ENCODE data around the gene TARBP1. TPM values are rescaled to one million over a fixed set of nuclear protein-coding genes. Genes with fewer than 3 reads are reported as not detected.

Gene TARBP1
- total and polyA plus RNA-seq, 2 of the 8 experiments (the other 6 are each of a cell fraction or from before 2014, with no cell fraction given), result 21.9 to 32.3 TPM

DNA sequence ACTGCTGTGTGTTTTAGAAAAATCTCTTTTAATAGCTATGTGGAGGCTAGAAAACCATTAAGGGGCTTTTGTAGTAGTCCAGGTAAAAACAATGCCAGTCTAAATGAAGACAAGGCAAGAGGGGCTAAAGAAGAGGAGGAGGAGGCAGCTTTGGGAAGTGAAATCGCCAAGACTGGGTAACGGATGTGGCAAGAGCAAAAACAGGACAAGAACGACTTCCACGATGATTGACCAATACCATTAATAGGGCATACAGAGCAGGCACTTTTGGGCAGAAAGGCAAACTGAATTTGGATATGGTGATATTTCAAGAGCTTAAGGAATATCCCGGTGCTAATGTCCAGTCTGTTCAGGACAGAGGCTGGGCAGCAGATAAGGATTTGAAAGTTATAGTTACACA is 83.7 kb downstream of the TARBP1 start:
- CTCF ChIA-PET (ENCODE audit: partially characterized antibody), result interaction anchor here (0.7 to 0.8 kb wide), 3 partner anchors 43 to 78 kb away, joined by 3 read pairs; no protein-coding TSS in a partner anchor

More for the DNA sequence above, 83.7 kb downstream of the TARBP1 start:
- H3K9ac ChIP-seq (replicated peaks in 1 of 4; ENCODE audit: extremely low read depth in 1 of 4, low read depth in 3 of 4, low read length in 3 of 4), result no peak overlapping the region
- no peak overlapping the region for H3K4me2 ChIP-seq (ENCODE audit: insufficient read depth in 1 of 2, low read depth in 2 of 2, low read length in 2 of 2)
- H3K14ac ChIP-seq (ENCODE audit: insufficient read length), result no peak overlapping the region
- 97% methylated on average over 5 of the region's 5 CpGs; no CpG with 5 or more reads in 1 of the 2 experiments for WGBS, 2 experiments (ENCODE audit: extremely low coverage in 1 of 2, insufficient coverage in 1 of 2, insufficient read length in 1 of 2, insufficient replicate concordance in 2 of 2, low coverage in 1 of 2, low lambda C conversion rate in 2 of 2, missing lambda C conversion rate in 1 of 2)
- no peaks in the 10 kb centered on the region for H3K79me1 ChIP-seq (ENCODE audit: low read depth, low read length)
- no peak overlapping the region for H2BK20ac ChIP-seq (ENCODE audit: low read length)
- no peaks in the 10 kb centered on the region for H4K20me1 ChIP-seq (replicated peaks in 1 of 2; ENCODE audit: control insufficient read depth in 1 of 2, insufficient read depth in 2 of 2, low read length in 2 of 2)
- FAIRE-seq (no peak), DNase-seq (ENCODE audit: low read depth in 1 of 2, low spot score in 2 of 2) (no peak)
- no peak overlapping the region for H2BK120ac ChIP-seq (replicated peaks; ENCODE audit: low read depth, low read length)
- no peak overlapping the region for H2BK12ac ChIP-seq (ENCODE audit: low read depth, low read length)
- no peak overlapping the region for H2BK5ac ChIP-seq (ENCODE audit: low read depth, low read length)
- no peak overlapping the region for H4K8ac ChIP-seq (ENCODE audit: extremely low read depth, insufficient read depth, low read length)
- POLR2A ChIA-PET (ENCODE audit: partially characterized antibody), result no interaction called here
- TF ChIP-seq HDAC2 (IDR thresholded peaks at IDR 0.05; ENCODE audit: borderline replicate concordance in 1 of 2, low read depth in 2 of 2, low read length in 2 of 2) (no peak), NANOG (IDR thresholded peaks at IDR 0.05; ENCODE audit: insufficient read depth, low read depth, low read length, poor library complexity, severe bottlenecking) (no peak), RAD21 (IDR thresholded peaks at IDR 0.05 in 1 of 2, conservative IDR thresholded peaks at IDR 0.05 in 1 of 2; ENCODE audit: low read depth in 2 of 2, low read length in 2 of 2) (no peak), EZH2 (IDR thresholded peaks at IDR 0.05; ENCODE audit: low read depth, low read length, severe bottlenecking) (no peak), TCF12 (IDR thresholded peaks at IDR 0.05; ENCODE audit: low read depth, low read length) (no peak)
- TF ChIP-seq, protein P1, sequence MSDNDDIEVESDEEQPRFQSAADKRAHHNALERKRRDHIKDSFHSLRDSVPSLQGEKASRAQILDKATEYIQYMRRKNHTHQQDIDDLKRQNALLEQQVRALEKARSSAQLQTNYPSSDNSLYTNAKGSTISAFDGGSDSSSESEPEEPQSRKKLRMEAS (IDR thresholded peaks at IDR 0.05), result no peak
- no peaks in the 10 kb centered on the region for H3K9me3 ChIP-seq (ENCODE audit: insufficient read depth in 2 of 2, low read depth in 1 of 2, low read length in 1 of 2)
- no peak overlapping the region for H4K5ac ChIP-seq (ENCODE audit: insufficient read length, low read depth, low read length)
- no peaks in the 10 kb centered on the region for H3K27me3 ChIP-seq (replicated peaks in 1 of 4; ENCODE audit: control insufficient read depth in 3 of 4, extremely low read depth in 1 of 4, insufficient read depth in 3 of 4, low read length in 3 of 4)
- no peak overlapping the region for H3K23ac ChIP-seq (ENCODE audit: insufficient read length)
- no peak overlapping the region for H3K4ac ChIP-seq (replicated peaks; ENCODE audit: insufficient read length, low read depth, low read length)
- no peak overlapping the region for H3K27ac ChIP-seq (ENCODE audit: low read depth, low read length)
- no peak overlapping the region for H2AK5ac ChIP-seq (ENCODE audit: low read depth, low read length)
- no peaks in the 10 kb centered on the region for H3K4me1 ChIP-seq (replicated peaks in 1 of 4; ENCODE audit: control insufficient read depth in 3 of 4, insufficient read depth in 4 of 4, low read length in 3 of 4)
- no peak overlapping the region for H3K56ac ChIP-seq (replicated peaks; ENCODE audit: insufficient read length, low read depth, low read length)
- H3K18ac ChIP-seq (ENCODE audit: extremely low read depth, low read length), result no peak overlapping the region
- H2AFZ ChIP-seq (ENCODE audit: low read length), result no peak overlapping the region
- peaks cover 2 to 11% (median 7%) of the 10 kb centered on the region in 4 experiments; a peak in 6 of 8 replicates for H3K36me3 ChIP-seq (ENCODE audit: control insufficient read depth in 2 of 4, insufficient read depth in 4 of 4, low read length in 3 of 4)
- no peaks in the 10 kb centered on the region for H3K79me2 ChIP-seq (ENCODE audit: control insufficient read depth in 1 of 2, insufficient read depth in 2 of 2, low read length in 2 of 2)
- no peak overlapping the region for H2BK15ac ChIP-seq (ENCODE audit: low read length)
- no peak overlapping the region for H4K91ac ChIP-seq (replicated peaks; ENCODE audit: insufficient read length, low read length)
- no peak overlapping the region for H3K4me3 ChIP-seq (ENCODE audit: extremely low read depth in 1 of 4, insufficient read depth in 2 of 4, low read depth in 3 of 4, low read length in 4 of 4)
- no peaks in the 10 kb centered on the region for H3K23me2 ChIP-seq (ENCODE audit: low read depth, low read length)
